Measurements from ENCODE around the gene PSMD3.

- no peak for TF ChIP-seq POLR2A (IDR thresholded peaks at IDR 0.05)
- no peak for TF ChIP-seq CTCF (IDR thresholded peaks at IDR 0.05)
These were observed 43.2 kb upstream of the PSMD3 start for GRCh38 chr17:39937447-39937846.
